ENCODE data around the gene MAX. TPM values are rescaled to one million over a fixed set of nuclear protein-coding genes. Genes with fewer than 3 reads are reported as not detected.

The MAX gene
- total RNA-seq, 4 donors from 2014 or later: 79.0 to 112 (median 90.4) TPM

Other genes starting within 250 kb of the MAX start
- 1 to 10 TPM in 1 of 4 donors, under 1 TPM in 3; 0.44 to 2.4 (median 0.54) TPM for gene SPTB, start 222.6 kb downstream of the MAX start, total RNA-seq
- gene CHURC1, start 188.1 kb downstream of the MAX start, total RNA-seq: 10 to 100 TPM; 50.9 to 93.8 (median 87.7) TPM
- 10 to 100 TPM in 3 of 4 donors, 1 to 10 TPM in 1; 10.0 to 65.0 (median 27.6) TPM for gene GPX2, start 159.8 kb downstream of the MAX start, total RNA-seq
- 10 to 100 TPM in 3 of 4 donors, 1 to 10 TPM in 1; 9.6 to 17.0 (median 15.1) TPM for gene RAB15, start 130.2 kb downstream of the MAX start, total RNA-seq
- 10 to 100 TPM; 40.6 to 44.6 (median 43.2) TPM for gene FNTB, start 115.6 kb downstream of the MAX start, total RNA-seq